LNCAP (cell line): ENCODE measurements around the gene DNAH9.

Experiments
- CTCF ChIP-seq: fragments of 450-650 bp; IDR thresholded peaks from 2 replicates; pipeline ENCODE4 v1.5.1; 2017; ENCODE audit warnings: mild to moderate bottlenecking

Gene DNAH9

DNA sequence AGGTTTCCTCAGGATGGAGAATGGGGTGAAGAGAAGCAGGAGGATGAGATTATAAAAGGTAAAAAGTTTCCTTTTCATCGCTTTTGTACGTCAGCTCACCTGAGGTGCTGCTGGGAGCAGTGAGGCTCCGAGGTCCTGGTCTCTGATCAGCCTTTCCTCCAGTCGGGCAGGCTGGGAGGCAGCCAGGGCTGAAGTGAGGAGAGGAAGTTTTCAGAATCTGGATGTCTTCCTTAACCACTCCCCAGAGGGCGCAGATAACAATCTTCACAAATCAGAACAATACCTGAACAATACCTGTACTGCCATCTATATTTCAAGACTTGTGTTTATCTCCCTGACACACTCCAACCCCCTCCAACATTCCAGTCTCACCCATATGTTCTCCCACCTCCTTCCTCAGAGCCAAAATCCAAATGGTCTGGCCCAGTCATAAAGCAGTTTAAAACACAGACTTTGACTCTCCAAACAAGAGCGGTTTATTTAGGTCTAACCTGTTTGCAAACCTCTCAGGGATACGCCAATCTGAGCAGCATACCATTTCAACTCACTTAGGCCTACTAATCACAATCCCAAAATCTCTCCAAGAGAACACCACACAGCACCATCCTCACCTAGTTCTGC lies 392.2 kb downstream of the DNAH9 start:
- no peak for TF ChIP-seq CTCF

GRCh38 chr17:11991461-11991860 lies 393.2 kb downstream of the DNAH9 start:
- no peak for TF ChIP-seq CTCF

- TF ChIP-seq CTCF = no peak
Observed at GRCh38 chr17:11996722-11997146, 398.5 kb downstream of the DNAH9 start.

- TF ChIP-seq CTCF = no peak
Observed at GRCh38 chr17:11997147-11997971, 399.1 kb downstream of the DNAH9 start, which contains the start of gene ZNF18. Gene ZNF18, minus strand, starts transcription at chr17:11997475. Its CDS starts 4,646 bp downstream, at chr17:11992829.

DNA sequence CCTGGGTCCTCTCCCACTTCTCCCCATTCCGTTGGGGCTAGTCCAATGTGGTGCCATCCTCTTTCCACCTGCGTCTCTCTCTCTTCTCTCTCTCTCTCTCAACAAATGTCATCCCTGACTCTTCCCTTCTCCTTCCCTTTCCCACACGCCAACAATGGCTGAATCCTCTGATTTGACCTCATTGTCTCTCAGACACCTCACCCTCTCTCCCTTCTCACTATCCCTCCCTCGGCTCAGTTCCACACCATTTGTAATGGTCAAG lies 399.6 kb downstream of the DNAH9 start:
- no peak for TF ChIP-seq CTCF

GRCh38 chr17:11999696-12000095 lies 401.4 kb downstream of the DNAH9 start:
- TF ChIP-seq CTCF = no peak

DNA sequence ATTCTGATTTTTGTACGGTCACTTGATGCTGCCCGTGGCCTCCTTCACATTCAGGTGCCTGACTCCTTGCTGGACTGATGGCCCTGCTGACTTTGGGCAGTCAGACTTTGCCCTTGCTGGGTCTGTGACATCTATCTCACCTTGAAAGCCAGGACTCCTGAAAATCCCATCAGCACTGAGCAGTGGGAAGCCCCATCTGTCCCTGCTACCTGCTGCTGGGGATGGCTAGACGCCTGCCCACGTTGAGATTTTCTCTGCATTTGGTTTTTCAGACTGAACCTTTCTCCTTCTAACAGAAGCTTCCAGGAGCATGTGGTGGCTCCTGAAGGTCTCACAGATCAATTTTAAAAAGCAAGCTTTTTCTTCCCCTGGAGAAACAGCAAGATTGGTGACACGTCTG lies 409.2 kb downstream of the DNAH9 start:
- no peak for TF ChIP-seq CTCF
